HepG2 (cell line): ENCODE data around the gene CYB5D1. TPM values are rescaled to one million over a fixed set of nuclear protein-coding genes. Genes with fewer than 3 reads are reported as not detected.

Source experiments
- CEBPG ChIP-seq: IDR thresholded peaks from 2 replicates; pipeline ENCODE4 v1.6.1; 2016
- DPF2 ChIP-seq: sonication (generic); formaldehyde crosslinking; IDR thresholded peaks from 2 replicates; pipeline ENCODE4 v1.4.0; 2020; ENCODE audit warnings: mild to moderate bottlenecking, low read depth, missing genetic modification reagents, borderline replicate concordance
- ELF3 ChIP-seq: IDR thresholded peaks from 2 replicates; pipeline ENCODE4 v1.6.1; 2016; ENCODE audit warnings: missing genetic modification reagents, missing compliant biosample characterization
- FOXA1 ChIP-seq, 2 experiments: fragments of 450-650 bp in 1 of 2; sonication (generic) in 1 of 2; formaldehyde crosslinking in 1 of 2; IDR thresholded peaks; 2 replicates each; pipeline versions ENCODE4 v1.4.0 to v1.6.1; 2016 to 2020; ENCODE audit warnings: missing genetic modification reagents in 1 of 2
- FOXA3 ChIP-seq: IDR thresholded peaks from 2 replicates; pipeline ENCODE4 v1.6.1; 2016; ENCODE audit warnings: missing genetic modification reagents, missing compliant biosample characterization
- HDAC2 ChIP-seq: sonication (generic); formaldehyde crosslinking; IDR thresholded peaks from 2 replicates; pipeline ENCODE4 v1.4.0; 2020; ENCODE audit warnings: missing genetic modification reagents
- HNF4A ChIP-seq: sonication (generic); formaldehyde crosslinking; IDR thresholded peaks from 2 replicates; pipeline ENCODE4 v1.4.0; 2020; ENCODE audit warnings: missing genetic modification reagents
- KDM5A ChIP-seq: fragments of 200-600 bp; sonication (generic); IDR thresholded peaks from 2 replicates; pipeline ENCODE4 v1.7.0; 2018; ENCODE audit warnings: antibody characterized with exemption, mild to moderate bottlenecking, low read length, borderline replicate concordance
- MEF2D ChIP-seq: sonication (generic); formaldehyde crosslinking; IDR thresholded peaks from 2 replicates; pipeline ENCODE4 v1.5.1; 2020; ENCODE audit warnings: mild to moderate bottlenecking, missing genetic modification reagents
- MXD4 ChIP-seq: IDR thresholded peaks from 2 replicates; pipeline ENCODE4 v1.6.1; 2016; ENCODE audit warnings: mild to moderate bottlenecking, missing biosample characterization, missing genetic modification reagents
- NFIB ChIP-seq: sonication (generic); formaldehyde crosslinking; IDR thresholded peaks from 2 replicates; pipeline ENCODE4 v1.9.0; 2021; ENCODE audit warnings: missing genetic modification reagents, mild to moderate bottlenecking, borderline replicate concordance
- NR2F6 ChIP-seq, 2 experiments: IDR thresholded peaks; 2 replicates each; pipeline ENCODE4 v1.6.1; 2016; ENCODE audit warnings: antibody characterized with exemption in 1 of 2, mild to moderate bottlenecking in 1 of 2
- PITX1 ChIP-seq: sonication (generic); formaldehyde crosslinking; IDR thresholded peaks from 2 replicates; pipeline ENCODE4 v1.5.1; 2020; ENCODE audit warnings: mild to moderate bottlenecking, missing genetic modification reagents
- SAP130 ChIP-seq: IDR thresholded peaks from 2 replicates; pipeline ENCODE4 v1.6.1; 2016; ENCODE audit warnings: low read depth
- SMC3 ChIP-seq: IDR thresholded peaks from 2 replicates; pipeline ENCODE4 v1.6.1; 2011; ENCODE audit warnings: low read length, improper control_type of control experiment
- SRSF4 ChIP-seq: fragments of 200-400 bp; formaldehyde crosslinking; IDR thresholded peaks from one replicate; pipeline ENCODE4 v1.6.1; 2018; ENCODE audit warnings: mild to moderate bottlenecking, low read depth, low read length, moderate library complexity; ENCODE audit not compliant: poor library complexity, severe bottlenecking
- SUZ12 ChIP-seq: fragments of 150-350 bp; IDR thresholded peaks from 2 replicates; pipeline ENCODE4 v1.6.1; 2014; ENCODE audit warnings: low read depth, low read length
- ZNF530 ChIP-seq: sonication (generic); formaldehyde crosslinking; IDR thresholded peaks from 2 replicates; pipeline ENCODE4 v1.5.0; 2020; ENCODE audit warnings: low read depth, mild to moderate bottlenecking, missing genetic modification reagents
- ZNF773 ChIP-seq: sonication (generic); formaldehyde crosslinking; IDR thresholded peaks from 2 replicates; pipeline ENCODE4 v1.4.0; 2020; ENCODE audit warnings: missing genetic modification reagents, borderline replicate concordance
- ZNF781 ChIP-seq: sonication (generic); formaldehyde crosslinking; IDR thresholded peaks from 2 replicates; pipeline ENCODE4 v1.5.1; 2020; ENCODE audit warnings: borderline replicate concordance, mild to moderate bottlenecking, missing genetic modification reagents; ENCODE audit errors: not compliant biosample characterization
- polyA plus RNA-seq, 8 experiments: library from polyadenylated mRNA; depleted of rRNA in 3 of 8; stranded (reverse) in 7 of 8; unstranded in 1 of 8; fragments of >200 nt; fragmentation: Illumina TruSeq in 4 of 8; extraction: Trizol in 4 of 8; gene quantifications; 2 replicates each; pipeline versions ENCODE4 v1.2.1 to v1.2.3, GENCODE V29; 2011 to 2016; ENCODE audit warnings: low read depth in 4 of 8, missing spikeins in 1 of 8, mixed read lengths in 1 of 8; ENCODE audit not compliant: insufficient read depth in 1 of 8
- total RNA-seq, 5 experiments: library from RNA; depleted of rRNA; stranded (reverse); fragments of >200 nt; fragmentation: Illumina TruSeq; extraction: Trizol; gene quantifications; 2 replicates each; pipeline ENCODE4 v1.2.3, GENCODE V29; 2016; ENCODE audit warnings: low read depth in 1 of 5
- TF ChIP-seq, protein P1 (sequence below): sonication (generic); formaldehyde crosslinking; IDR thresholded peaks from 2 replicates; pipeline ENCODE4 v1.4.0; 2020; ENCODE audit warnings: missing genetic modification reagents, mild to moderate bottlenecking, borderline replicate concordance
- TF ChIP-seq, protein P2 (sequence below): IDR thresholded peaks from 2 replicates; pipeline ENCODE4 v1.6.1; 2012; ENCODE audit warnings: inconsistent platforms
- TF ChIP-seq, protein P3 (sequence below): IDR thresholded peaks from 2 replicates; pipeline ENCODE4 v1.4.0; 2020; ENCODE audit warnings: mild to moderate bottlenecking, missing genetic modification reagents
- TF ChIP-seq, protein P4 (sequence below): IDR thresholded peaks from 2 replicates; pipeline ENCODE4 v1.6.1; 2016

Gene CYB5D1
- total and polyA plus RNA-seq, 2 of the 13 experiments (the other 11 are each of a cell fraction or from before 2014, with no cell fraction given): 8.9 to 17.0 TPM

DNA sequence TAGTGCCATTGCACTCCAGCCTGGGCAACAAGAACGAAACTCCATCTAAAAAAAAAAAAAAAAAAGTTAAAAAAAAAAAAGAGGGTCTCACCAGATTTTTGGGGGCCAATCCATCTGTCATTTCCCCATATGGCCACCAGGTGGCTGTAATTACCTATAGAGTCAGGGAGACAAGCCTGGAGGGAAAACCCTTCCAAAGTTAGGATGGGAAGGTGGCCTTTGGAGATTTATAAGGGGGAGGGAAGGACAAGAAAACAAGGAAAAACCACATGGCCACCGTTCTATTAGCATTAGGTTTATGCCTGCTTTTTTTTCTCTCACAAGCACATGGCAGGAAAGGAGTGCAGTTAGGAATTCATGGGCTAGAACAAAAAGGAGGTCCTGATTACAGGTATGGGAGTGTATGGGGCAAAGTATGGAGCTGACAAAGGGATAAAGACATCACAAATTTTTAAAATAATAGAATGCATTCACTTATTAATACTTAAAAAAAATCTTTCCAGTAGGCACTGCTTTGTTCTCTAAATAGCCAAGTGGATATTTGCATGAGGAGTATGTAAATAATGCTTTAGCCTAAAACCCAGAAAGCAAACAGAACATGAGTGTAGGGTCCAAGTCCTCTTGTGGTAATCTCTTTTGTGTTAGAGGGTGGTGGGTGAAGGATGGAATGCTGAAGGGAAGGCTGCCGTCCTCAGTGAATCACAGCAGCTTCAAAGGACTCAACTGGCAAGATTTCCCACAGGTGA lies 5.1 kb downstream of the CYB5D1 start (continued):
- TF ChIP-seq MXD4 (CRISPR knock-in tag) (peak; percentile 53; the same call in 1 of the 2 replicates), MEF2D (CRISPR knock-in tag) (peak; percentile 86), ELF3 (CRISPR knock-in tag) (0 out of 2 replicates have a peak, but pooled peaks have one; percentile 44), KDM5A (0 out of 2 replicates have a peak, but pooled peaks have one; percentile 28), SRSF4 (no peak), FOXA3 (peak; percentile 83), NFIB (no peak), SAP130 (CRISPR knock-in tag) (peak; percentile 67), DPF2 (CRISPR knock-in tag) (peak; percentile 56; the same call in 1 of the 2 replicates), NR2F6 (IDR thresholded peaks at IDR 0.05) (no peak), NR2F6 (CRISPR knock-in tag; IDR thresholded peaks at IDR 0.05) (no peak), HDAC2 (CRISPR knock-in tag) (peak; percentile 71), HNF4A (CRISPR knock-in tag) (peak; percentile 83), ZNF530 (CRISPR knock-in tag) (no peak), SMC3 (peak; percentile 86), CEBPG (CRISPR knock-in tag) (0 out of 2 replicates have a peak, but pooled peaks have one; percentile 5), SUZ12 (no peak), FOXA1 (IDR thresholded peaks at IDR 0.05) (peak; percentile 67), FOXA1 (CRISPR knock-in tag; IDR thresholded peaks at IDR 0.05) (peak; percentile 64), ZNF781 (CRISPR knock-in tag) (no peak), PITX1 (peak; percentile 77), ZNF773 (CRISPR knock-in tag) (no peak)
- TF ChIP-seq, protein P1, sequence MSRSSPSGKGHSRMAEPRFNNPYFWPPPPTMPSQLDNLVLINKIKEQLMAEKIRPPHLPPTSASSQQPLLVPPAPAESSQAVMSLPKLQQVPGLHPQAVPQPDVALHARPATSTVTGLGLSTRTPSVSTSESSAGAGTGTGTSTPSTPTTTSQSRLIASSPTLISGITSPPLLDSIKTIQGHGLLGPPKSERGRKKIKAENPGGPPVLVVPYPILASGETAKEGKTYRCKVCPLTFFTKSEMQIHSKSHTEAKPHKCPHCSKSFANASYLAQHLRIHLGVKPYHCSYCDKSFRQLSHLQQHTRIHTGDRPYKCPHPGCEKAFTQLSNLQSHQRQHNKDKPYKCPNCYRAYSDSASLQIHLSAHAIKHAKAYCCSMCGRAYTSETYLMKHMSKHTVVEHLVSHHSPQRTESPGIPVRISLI (CRISPR knock-in tag): 0 out of 2 replicates have a peak, but pooled peaks have one; percentile 41
- TF ChIP-seq, protein P2, sequence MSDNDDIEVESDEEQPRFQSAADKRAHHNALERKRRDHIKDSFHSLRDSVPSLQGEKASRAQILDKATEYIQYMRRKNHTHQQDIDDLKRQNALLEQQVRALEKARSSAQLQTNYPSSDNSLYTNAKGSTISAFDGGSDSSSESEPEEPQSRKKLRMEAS: 0 out of 2 replicates have a peak, but pooled peaks have one; percentile 18
- TF ChIP-seq, protein P3, sequence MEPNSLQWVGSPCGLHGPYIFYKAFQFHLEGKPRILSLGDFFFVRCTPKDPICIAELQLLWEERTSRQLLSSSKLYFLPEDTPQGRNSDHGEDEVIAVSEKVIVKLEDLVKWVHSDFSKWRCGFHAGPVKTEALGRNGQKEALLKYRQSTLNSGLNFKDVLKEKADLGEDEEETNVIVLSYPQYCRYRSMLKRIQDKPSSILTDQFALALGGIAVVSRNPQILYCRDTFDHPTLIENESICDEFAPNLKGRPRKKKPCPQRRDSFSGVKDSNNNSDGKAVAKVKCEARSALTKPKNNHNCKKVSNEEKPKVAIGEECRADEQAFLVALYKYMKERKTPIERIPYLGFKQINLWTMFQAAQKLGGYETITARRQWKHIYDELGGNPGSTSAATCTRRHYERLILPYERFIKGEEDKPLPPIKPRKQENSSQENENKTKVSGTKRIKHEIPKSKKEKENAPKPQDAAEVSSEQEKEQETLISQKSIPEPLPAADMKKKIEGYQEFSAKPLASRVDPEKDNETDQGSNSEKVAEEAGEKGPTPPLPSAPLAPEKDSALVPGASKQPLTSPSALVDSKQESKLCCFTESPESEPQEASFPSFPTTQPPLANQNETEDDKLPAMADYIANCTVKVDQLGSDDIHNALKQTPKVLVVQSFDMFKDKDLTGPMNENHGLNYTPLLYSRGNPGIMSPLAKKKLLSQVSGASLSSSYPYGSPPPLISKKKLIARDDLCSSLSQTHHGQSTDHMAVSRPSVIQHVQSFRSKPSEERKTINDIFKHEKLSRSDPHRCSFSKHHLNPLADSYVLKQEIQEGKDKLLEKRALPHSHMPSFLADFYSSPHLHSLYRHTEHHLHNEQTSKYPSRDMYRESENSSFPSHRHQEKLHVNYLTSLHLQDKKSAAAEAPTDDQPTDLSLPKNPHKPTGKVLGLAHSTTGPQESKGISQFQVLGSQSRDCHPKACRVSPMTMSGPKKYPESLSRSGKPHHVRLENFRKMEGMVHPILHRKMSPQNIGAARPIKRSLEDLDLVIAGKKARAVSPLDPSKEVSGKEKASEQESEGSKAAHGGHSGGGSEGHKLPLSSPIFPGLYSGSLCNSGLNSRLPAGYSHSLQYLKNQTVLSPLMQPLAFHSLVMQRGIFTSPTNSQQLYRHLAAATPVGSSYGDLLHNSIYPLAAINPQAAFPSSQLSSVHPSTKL (CRISPR knock-in tag): peak; percentile 73
- TF ChIP-seq, protein P4, sequence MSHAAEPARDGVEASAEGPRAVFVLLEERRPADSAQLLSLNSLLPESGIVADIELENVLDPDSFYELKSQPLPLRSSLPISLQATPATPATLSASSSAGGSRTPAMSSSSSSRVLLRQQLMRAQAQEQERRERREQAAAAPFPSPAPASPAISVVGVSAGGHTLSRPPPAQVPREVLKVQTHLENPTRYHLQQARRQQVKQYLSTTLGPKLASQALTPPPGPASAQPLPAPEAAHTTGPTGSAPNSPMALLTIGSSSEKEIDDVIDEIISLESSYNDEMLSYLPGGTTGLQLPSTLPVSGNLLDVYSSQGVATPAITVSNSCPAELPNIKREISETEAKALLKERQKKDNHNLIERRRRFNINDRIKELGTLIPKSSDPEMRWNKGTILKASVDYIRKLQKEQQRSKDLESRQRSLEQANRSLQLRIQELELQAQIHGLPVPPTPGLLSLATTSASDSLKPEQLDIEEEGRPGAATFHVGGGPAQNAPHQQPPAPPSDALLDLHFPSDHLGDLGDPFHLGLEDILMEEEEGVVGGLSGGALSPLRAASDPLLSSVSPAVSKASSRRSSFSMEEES (CRISPR knock-in tag): no peak
